Activated T-cell treated with anti-CD3 and anti-CD28 coated beads, Interleukin-2, amount 50 U/mL, for 48 hours (primary cell): ENCODE results near the gene ANKS6.
A peak's percentile ranks its signal among the peaks of the same experiment; 100 is the strongest.

Experiments used
- DNase-seq, 2 experiments: peaks; one replicate each; pipeline ENCODE4 v3.0.0-alpha.2; 2020

Gene ANKS6

GRCh38 chr9:98811051-98811650 is 14.8 kb upstream of the ANKS6 start:
- DNase-seq: no peak

DNA sequence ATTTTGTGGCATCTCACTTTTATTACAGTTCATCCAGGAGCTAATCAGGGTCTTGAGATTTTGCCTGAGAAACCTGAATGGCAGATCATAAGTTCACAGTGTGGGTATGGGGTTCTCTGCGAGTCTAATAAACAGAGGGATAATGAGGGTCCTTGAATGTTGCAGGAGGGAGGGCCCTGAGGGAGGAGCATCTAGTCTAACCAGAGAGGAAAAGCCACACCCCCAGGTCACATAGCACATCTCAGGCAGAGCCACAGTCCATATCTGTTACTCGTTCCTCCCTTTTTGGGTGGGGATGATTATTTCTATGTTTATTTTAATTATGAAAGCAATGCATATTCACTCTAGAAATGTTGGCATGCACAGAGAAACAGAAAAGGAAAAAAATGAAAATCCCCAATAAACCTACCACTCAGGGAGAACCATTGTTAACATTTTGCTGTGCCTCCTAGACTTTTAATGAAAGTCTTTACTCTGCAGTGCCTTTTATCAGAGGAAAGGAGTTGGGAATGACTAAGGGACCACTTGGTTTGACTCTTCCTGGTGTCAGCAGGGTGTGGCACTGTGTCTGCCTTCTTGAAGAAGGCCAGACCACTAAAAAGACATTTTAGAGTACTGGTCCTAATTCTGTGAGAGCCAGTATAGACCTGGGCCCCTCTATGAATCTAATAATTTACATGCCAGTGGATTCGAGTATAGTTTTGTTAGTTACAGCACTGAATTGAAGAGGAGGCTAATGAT is 13.9 kb upstream of the ANKS6 start:
- no peak for DNase-seq

DNA sequence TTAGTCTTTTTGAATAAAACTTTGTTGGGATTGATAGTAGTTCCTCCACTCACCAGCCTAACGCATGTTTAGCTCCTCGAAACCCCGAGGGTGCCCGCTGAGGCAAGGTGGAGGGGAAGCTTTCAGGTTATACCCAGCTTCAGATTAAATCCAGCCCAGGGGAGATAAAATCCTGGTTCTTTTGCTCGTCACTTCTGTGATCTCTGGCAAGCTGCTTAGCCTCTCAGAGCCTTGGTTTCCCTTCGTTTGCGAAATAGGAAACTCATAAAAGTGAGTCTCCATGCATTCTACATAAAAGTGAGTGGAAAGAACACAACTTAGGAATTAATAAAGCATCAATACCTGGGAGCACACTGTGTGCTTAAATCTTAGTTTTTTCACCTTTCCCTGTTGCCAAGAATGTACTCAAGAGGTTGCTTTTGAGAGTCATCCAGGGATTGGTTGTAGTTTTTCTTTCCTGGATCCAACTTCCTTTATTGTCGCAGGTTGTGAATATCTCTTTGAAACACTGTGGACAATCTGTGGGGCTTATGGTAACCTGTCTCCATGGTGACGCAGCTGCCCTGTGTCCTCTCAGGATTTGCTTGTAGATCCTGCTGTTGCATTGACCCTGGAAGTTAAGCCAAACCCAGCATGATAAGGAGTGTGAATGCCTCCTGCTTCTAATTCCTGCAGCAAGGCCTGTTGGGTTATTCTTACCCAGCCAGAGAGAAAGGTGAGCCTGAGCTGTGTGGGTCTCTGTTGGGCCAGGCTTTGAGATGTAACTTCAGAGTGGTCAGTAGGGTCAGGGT is 13.2 kb upstream of the ANKS6 start:
- DNase-seq: no peak

DNA sequence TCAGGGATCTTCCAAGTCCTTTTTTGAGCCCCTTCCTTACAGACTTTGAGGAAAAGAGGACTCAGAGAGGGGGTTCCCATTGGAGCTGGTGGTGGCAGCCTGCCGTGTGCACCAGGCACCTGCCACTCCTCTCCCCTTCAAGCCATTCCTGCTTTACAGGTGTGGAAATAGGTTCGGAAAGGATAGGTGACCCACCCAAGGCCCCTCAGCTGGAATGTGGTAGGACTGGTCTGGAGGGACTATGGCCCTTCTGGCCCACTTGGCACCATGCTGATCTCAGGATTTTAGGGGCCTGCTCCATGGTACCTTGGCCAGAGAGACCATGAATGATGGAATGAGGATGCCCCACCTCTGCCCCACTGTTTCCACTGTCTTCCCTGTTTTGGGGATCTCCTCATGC is 12.5 kb upstream of the ANKS6 start:
- no peak for DNase-seq

DNA sequence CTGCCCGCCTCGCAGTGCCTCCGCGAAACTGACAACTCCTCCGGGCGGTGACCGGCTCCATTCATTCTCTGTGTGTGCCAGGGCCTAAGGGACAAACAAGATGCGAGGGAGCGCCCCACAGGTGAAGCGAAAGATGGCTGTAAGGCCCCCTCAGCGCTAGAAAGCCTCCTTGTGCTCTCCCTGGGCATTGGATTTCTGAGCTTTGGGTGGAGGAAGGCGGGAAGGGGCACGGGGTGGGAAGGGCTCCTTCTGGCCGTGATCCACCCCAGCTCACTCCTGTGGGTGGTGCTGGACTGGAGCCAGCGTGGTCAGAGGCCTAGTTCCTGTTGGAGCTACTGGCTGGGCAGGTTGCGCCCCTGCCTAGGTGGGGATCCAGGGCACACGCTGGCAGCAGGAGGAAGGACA is 12.1 kb upstream of the ANKS6 start:
- DNase-seq: peak; percentile 33 to 41

DNA sequence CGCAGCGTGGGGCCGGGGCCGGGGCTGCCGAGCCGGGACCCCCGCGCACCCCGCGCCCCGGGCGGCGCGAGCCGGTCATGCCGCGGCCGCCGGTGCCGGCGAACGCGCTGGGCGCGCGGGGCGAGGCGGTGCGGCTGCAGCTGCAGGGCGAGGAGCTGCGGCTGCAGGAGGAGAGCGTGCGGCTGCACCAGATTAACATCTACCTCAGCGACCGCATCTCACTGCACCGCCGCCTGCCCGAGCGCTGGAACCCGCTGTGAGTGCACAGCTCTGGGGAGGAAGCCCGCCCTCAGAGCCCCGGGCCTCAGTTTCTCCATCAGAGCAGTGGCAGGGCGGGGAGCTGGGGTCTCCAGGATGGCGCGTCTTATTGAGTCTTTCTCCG is 11.4 kb upstream of the ANKS6 start:
- peak; percentile 40 to 58 for DNase-seq

DNA sequence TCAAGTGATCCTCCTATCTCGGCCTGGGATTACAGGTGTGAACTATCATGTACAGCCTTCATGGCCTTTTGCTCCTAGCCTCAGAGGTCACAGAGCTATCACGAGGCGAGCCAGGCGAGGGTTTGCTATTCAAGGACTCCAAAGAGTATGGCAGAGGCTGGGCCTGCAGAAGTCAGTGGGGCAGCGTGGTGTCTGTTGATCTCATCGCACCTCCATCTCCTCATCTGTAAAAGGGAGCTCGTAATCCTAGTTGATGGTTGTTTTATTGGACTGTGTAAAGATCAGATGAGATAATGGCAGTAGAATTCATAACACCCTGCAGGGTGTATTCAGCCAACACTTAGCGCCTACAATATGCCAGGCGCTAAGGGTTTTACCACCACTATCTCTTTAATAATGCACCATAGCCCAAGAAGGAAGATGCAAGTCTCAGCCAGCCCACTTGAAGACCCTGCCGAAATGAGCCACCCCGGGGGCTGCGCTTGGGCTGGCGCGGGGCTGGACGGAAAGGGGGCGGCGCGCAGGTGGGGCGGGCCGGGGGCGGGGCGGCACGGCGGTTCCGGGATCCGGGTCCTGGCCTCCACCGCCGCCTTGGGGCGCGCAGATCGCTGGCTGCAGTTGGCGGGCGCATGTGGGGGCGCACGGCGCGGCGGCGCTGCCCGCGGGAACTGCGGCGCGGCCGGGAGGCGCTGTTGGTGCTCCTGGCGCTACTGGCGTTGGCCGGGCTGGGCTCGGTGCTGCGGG is 10.9 kb upstream of the ANKS6 start, which contains the start of gene GALNT12:
GALNT12 (plus strand) TSS at position 601 of the 744 bp plus-strand sequence; CDS start at position 630, 29 bp downstream.
- peak; percentile 53 to 69 for DNase-seq

GRCh38 chr9:98806394-98807035 is 10.2 kb upstream of the ANKS6 start:
- no peak for DNase-seq

DNA sequence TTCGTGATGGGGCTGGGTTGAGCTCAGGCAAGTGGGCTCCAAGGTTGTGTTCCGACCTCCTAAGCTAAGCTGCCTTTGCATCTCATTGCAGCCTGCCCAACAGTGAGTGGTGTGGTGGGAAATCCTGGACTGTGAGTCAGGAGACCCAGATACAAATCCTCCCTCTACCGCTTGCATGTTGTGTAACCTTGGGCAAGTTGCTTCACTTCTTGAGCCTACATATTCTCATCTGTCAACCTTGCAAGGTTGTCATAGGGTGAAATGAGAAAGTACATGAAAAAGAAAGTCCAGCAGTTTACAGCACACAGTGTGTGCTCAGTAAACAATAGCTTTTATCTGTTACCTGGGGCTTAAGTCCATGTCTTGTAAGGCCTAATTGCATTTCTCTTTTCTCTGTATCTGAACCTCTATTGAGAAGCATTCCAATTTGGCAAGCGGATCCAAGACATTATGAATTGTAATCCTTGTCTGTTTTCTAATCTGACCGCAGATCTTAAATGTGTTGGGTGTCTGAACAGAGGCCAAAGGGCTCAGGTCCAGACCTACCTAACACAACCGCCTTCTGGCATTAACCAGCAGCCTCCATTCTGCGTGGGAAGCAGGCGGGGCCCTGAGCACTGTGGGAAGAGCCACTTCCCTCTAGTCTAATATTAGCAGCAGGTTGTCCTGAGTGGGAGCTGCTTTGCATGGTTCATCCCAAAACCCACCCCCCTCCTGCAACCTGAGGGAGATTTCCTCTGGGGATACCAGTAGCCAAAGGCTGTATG is 9.3 kb upstream of the ANKS6 start:
- no peak for DNase-seq

GRCh38 chr9:98804083-98804482 is 7.7 kb upstream of the ANKS6 start:
- DNase-seq: no peak

- DNase-seq: no peak
Measured at GRCh38 chr9:98801969-98802371, 5.6 kb upstream of the ANKS6 start.

DNA sequence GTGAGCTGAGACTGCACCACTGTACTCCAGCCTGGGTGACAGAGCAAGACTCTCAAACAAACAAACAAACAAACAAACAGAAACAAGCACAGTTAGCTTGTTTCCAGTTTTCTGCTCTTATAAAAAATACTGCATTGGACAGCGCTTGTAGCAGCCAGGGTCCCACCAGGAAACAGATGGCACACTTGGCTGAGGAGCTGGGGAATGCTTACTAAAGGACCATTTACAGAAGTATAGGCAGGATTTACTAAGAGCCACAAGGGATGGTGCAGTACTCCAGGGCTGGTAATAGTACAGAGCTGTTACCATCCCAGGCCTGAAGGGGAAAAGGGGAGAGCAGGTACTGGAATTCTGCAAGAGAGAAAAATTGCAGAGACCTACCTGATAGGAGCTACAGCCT is 5.2 kb upstream of the ANKS6 start:
- no peak for DNase-seq

GRCh38 chr9:98798254-98798653 is 1.9 kb upstream of the ANKS6 start:
- DNase-seq: no peak

- DNase-seq: no peak
Measured at GRCh38 chr9:98797491-98797890, 1.1 kb upstream of the ANKS6 start.

GRCh38 chr9:98795970-98796363 is 388 bp downstream of the ANKS6 start:
- peak; percentile 48 to 57 for DNase-seq

DNA sequence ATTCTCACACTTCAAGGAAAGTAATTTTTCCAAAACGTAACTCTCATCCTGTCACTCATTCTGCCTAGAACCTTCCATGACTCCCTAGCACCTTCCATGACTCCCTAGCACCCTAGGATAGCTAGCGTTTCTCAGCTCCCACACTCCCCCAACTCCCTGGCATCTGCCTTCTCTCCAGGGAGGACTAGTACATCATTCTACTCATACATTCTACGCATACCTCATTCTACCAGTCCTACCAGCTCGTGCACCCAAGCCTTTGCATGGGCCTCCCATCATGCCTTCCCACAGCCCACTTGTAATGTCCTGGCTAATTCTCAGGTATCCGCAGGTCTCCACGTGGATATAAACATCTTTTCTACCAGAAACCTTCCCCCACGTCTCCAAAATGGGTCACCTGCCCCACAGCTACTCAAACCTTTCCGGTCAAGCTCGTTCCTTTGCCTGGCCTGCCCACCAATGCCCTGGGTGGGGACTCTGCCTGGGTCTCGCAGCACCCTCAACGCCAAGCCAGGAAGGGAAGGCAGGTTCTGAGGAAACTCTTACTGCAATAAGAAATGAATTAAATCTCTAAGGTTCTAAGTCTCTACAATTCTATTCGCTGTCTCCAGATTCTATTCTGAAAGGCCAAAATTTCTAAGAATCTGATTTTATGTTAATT is 930 bp downstream of the ANKS6 start:
- peak in 1 of 2 experiments; percentile 20 for DNase-seq

GRCh38 chr9:98794802-98795201 is 1.6 kb downstream of the ANKS6 start:
- DNase-seq: peak in 1 of 2 experiments; percentile 15

DNA sequence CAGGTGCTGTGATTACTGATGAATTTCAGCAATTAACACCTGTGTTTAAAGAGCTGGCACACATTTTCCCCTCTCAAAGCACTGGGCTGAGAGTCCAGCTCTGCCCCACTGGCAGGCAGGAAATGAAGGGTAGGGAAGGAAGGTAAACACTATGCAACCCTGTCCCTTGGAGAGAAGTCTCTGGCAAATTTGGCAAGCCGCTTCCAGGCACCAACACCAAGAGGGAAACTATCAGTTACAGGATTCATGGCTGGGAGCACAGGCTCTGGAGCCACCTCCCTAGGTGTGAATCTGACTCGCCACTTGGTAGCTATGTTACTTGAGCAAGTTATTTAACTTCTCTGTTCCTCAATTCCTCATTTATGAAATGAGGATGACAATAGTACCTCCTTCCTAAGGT is 3.3 kb downstream of the ANKS6 start:
- DNase-seq: peak in 1 of 2 experiments; percentile 11

DNA sequence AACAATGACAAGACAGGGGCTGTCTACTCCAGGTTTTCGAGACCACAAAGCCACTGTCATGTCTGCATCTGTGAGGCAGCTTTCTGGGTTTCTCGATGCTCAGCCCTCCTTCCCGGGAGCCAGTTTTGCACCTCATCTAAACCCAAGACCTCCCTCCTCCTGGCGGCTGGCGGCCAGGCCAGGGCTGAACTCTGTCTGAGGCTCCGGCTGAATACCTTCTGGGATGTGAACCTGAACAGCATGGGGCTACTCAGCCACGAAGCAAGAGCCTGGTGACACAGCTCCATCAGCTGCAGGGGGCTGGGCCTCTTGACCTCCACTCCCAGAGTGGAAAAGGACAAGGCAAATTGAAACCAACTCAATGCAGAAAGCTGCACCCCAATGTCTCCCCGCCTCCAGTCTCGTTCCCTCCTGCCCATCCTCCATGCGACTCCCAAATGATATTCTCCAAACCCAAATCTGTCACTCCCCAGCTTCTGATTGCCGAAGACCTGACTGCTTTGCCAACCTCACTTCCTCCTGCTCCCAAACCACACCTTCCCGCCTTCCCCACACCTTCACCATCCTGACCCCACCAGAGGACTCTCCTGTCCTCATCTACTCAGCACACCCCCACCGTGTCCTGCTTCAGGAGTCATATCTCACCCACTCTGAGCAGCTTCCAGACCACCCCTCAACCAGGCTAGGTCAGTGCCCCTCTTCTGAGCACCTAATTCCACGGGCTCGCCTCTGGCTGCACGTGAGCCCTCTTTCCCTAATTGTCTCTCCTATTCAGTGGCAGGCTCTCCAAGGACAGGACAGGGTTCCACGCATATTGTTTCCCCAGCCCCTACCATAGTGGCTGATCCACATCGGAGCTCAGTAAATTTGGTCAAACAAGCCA is 4.5 kb downstream of the ANKS6 start:
- no peak for DNase-seq
